ENCODE data around the gene RNF150.

DNA sequence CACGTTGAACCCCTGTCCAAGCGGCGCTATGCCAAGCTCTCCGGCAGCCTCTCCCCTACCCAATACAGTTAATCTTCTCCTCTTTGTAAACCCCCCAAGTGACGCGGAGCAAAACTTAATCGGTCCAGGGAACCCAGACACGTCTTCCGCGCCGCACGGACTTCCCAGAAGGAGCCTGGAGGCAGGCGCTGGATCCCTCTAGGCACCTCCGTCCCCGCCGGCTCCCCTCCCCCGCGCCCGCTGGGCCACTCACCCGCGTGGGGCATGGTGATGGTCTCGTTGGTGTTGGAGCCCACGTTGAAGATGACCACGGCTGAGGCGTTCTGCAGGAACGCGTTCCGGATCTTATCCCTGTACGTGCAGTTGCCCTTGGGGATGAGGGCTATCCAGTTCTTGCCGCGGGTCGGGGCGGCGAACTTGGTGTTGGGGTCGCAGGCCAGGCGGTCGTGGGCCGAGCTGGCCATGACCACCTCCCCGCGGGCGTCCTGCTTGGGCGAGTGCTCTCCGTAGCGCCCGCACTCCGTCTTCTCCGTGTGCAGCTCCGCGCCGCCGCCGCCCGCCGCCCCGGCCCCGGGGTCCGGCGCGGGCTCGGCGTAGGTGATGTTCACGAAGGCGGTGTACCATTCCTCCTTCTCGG, 1.1 kb downstream of the RNF150 start:
- TF ChIP-seq, protein P1, sequence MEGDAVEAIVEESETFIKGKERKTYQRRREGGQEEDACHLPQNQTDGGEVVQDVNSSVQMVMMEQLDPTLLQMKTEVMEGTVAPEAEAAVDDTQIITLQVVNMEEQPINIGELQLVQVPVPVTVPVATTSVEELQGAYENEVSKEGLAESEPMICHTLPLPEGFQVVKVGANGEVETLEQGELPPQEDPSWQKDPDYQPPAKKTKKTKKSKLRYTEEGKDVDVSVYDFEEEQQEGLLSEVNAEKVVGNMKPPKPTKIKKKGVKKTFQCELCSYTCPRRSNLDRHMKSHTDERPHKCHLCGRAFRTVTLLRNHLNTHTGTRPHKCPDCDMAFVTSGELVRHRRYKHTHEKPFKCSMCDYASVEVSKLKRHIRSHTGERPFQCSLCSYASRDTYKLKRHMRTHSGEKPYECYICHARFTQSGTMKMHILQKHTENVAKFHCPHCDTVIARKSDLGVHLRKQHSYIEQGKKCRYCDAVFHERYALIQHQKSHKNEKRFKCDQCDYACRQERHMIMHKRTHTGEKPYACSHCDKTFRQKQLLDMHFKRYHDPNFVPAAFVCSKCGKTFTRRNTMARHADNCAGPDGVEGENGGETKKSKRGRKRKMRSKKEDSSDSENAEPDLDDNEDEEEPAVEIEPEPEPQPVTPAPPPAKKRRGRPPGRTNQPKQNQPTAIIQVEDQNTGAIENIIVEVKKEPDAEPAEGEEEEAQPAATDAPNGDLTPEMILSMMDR (conservative IDR thresholded peaks at IDR 0.05) = no peak
- no peak for TF ChIP-seq EZH2 (IDR thresholded peaks at IDR 0.05; ENCODE audit: low read depth)

Data from PC-9 (cell line).